Right atrium auricular region (tissue), 2 donors: ENCODE results near the gene SLC2A10. TPM values are rescaled to one million over a fixed set of nuclear protein-coding genes. Genes with fewer than 3 reads are reported as not detected.

ENCODE experiments used
- DNase-seq: peaks from one replicate; pipeline ENCODE4 v3.0.0-alpha.2; 2019; ENCODE audit warnings: low spot score
- H3K27ac ChIP-seq, 2 donors: fragments of 200-600 bp; sonication (generic); 1 replicate in 1 of 2; 2 replicates in 1 of 2; pipeline ENCODE4 v1.5.1; 2016 to 2019
- H3K27me3 ChIP-seq, 2 donors: fragments of 200-600 bp; sonication (generic); one replicate each; pipeline versions ENCODE4 v1.5.1 to v1.6.0; 2017 to 2019
- H3K36me3 ChIP-seq: fragments of 200-600 bp; sonication (generic); one replicate; pipeline ENCODE4 v1.5.1; 2016
- H3K4me1 ChIP-seq, 2 donors: fragments of 200-600 bp; sonication (generic); one replicate each; pipeline versions ENCODE4 v1.5.1 to v1.6.0; 2017 to 2019
- H3K4me3 ChIP-seq, 2 donors: fragments of 200-600 bp; sonication (generic); 1 replicate in 1 of 2; 2 replicates in 1 of 2; pipeline ENCODE4 v1.5.1; 2017 to 2019; ENCODE audit warnings: mild to moderate bottlenecking in 1 of 2, moderate library complexity in 1 of 2
- H3K9me3 ChIP-seq, 2 donors: fragments of 200-600 bp; sonication (generic); one replicate each; pipeline ENCODE4 v1.5.1; 2019
- total RNA-seq, 2 donors: library from RNA; depleted of rRNA; stranded (reverse); fragments of >200 nt; gene quantifications; one replicate each; pipeline ENCODE4 v1.1.0, GENCODE V29; 2016
- TF ChIP-seq, protein P1 (sequence below), 2 donors: fragments of 200-600 bp; sonication (generic); IDR thresholded peaks; one replicate each; pipeline ENCODE4 v1.5.1; 2019; ENCODE audit warnings: antibody characterized with exemption in 2 of 2

SLC2A10 gene
- total RNA-seq, 2 donors from 2014 or later = 5.6 to 6.4 TPM

- Histone ChIP-seq H3K4me3 (no peak overlapping the region), H3K27me3 (no peaks in the 10 kb centered on the region), H3K4me1 (no peaks in the 10 kb centered on the region), H3K27ac (no peak overlapping the region), H3K9me3 (no peaks in the 10 kb centered on the region), H3K36me3 (no peaks in the 10 kb centered on the region)
- TF ChIP-seq, protein P1, sequence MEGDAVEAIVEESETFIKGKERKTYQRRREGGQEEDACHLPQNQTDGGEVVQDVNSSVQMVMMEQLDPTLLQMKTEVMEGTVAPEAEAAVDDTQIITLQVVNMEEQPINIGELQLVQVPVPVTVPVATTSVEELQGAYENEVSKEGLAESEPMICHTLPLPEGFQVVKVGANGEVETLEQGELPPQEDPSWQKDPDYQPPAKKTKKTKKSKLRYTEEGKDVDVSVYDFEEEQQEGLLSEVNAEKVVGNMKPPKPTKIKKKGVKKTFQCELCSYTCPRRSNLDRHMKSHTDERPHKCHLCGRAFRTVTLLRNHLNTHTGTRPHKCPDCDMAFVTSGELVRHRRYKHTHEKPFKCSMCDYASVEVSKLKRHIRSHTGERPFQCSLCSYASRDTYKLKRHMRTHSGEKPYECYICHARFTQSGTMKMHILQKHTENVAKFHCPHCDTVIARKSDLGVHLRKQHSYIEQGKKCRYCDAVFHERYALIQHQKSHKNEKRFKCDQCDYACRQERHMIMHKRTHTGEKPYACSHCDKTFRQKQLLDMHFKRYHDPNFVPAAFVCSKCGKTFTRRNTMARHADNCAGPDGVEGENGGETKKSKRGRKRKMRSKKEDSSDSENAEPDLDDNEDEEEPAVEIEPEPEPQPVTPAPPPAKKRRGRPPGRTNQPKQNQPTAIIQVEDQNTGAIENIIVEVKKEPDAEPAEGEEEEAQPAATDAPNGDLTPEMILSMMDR (IDR thresholded peaks at IDR 0.05) = no peak
- no peak for DNase-seq
Observed at GRCh38 chr20:46743088-46743487, 33.6 kb downstream of the SLC2A10 start.

- no peaks in the 10 kb centered on the region for H3K36me3 ChIP-seq
- no peak overlapping the region for H3K27ac ChIP-seq
- TF ChIP-seq, protein P1 (IDR thresholded peaks at IDR 0.05) = no peak
- no peaks in the 10 kb centered on the region for H3K27me3 ChIP-seq
- H3K4me1 ChIP-seq = no peaks in the 10 kb centered on the region
- H3K4me3 ChIP-seq = no peak overlapping the region
- no peak for DNase-seq
- H3K9me3 ChIP-seq = no peaks in the 10 kb centered on the region
Observed at GRCh38 chr20:46746956-46747526, 37.6 kb downstream of the SLC2A10 start.

DNA sequence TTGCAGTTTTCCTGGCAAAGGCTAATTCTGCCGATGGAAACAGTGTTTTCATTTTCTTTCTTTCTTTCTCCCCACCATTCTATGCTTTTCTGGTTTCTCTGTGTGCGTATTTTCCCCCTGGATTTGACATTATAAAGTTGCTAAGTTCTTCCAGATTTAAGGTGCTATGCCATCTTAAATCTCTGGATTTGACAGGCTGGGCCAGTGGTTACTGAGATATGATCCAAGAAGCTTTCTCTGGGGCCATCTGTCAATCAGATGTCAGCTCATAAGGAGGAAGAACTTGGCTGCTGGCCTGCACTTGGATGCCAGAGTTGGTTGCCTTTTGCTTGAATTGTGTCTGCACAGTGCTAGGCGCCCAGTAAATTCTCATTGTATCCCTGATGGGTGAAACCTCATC, 39.7 kb downstream of the SLC2A10 start:
- Histone ChIP-seq H3K4me3 (no peak overlapping the region), H3K27me3 (no peaks in the 10 kb centered on the region), H3K4me1 (no peaks in the 10 kb centered on the region), H3K36me3 (no peaks in the 10 kb centered on the region), H3K27ac (no peak overlapping the region), H3K9me3 (no peaks in the 10 kb centered on the region)
- TF ChIP-seq, protein P1 (IDR thresholded peaks at IDR 0.05) = no peak
- no peak for DNase-seq

DNA sequence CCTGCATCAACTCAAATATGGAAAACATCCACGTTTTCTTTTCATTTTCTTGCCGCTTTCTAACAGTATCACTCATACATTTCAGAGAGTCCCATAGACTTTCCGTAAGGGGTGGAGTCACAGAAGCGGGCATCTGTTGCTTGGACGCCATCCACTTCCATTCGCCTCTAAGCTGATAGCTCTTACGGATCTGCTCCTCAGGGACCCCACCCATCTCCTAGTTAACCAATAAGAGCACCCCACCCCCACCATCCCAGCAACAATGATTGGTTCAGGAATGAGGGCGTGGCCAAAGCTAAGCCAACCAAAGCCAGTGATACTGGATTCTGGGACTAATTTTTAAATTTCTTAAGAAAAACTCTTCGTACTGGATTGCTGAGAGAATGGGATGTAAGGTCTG, 42.4 kb downstream of the SLC2A10 start:
- TF ChIP-seq, protein P1 (IDR thresholded peaks at IDR 0.05) = no peak

DNA sequence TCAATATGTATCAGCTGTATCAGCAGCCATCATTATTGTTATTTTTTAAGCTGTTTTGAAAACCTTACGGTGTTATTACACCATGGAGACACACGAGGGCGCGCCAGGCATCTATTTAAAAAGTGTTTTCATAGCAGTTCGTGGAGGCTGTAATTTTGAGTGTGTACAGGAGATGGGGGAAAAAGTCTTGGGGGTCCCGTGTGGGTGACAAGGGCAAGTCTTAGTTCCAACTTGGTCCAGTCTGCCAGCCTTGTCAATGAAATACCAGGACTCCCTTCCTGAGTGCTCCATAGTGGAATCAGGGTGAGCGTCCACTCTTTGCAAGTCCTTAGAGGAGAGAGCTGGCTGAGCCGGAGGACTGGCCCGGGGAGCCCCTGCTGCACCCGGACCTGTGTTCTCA, 43.3 kb downstream of the SLC2A10 start:
- no peaks in the 10 kb centered on the region for H3K36me3 ChIP-seq
- H3K4me1 ChIP-seq = no peaks in the 10 kb centered on the region
- no peak overlapping the region for H3K4me3 ChIP-seq
- no peaks in the 10 kb centered on the region for H3K27me3 ChIP-seq
- H3K27ac ChIP-seq = no peak overlapping the region
- H3K9me3 ChIP-seq = no peaks in the 10 kb centered on the region
- TF ChIP-seq, protein P1 (IDR thresholded peaks at IDR 0.05) = peak; percentile 72 to 76
- peak; percentile 80 for DNase-seq

More for the DNA sequence above, 42.4 kb downstream of the SLC2A10 start:
- DNase-seq = no peak
- Histone ChIP-seq H3K9me3 (no peaks in the 10 kb centered on the region), H3K27me3 (no peaks in the 10 kb centered on the region), H3K27ac (no peak overlapping the region), H3K4me1 (no peaks in the 10 kb centered on the region), H3K36me3 (no peaks in the 10 kb centered on the region), H3K4me3 (no peak overlapping the region)
